NOMO-1 treated with dmso at 0.1 percent for 144 hours (cell line): ENCODE results near the gene ZNF536.

Experiments
- DNase-seq: peaks from one replicate; lab custom pipeline; 2025; ENCODE audit not compliant: unreplicated experiment; lab: John Stamatoyannopoulos, UW

ZNF536 gene

GRCh38 chr19:30593975-30594745 is 222.0 kb downstream of the ZNF536 start:
- DNase-seq = no peak

DNA sequence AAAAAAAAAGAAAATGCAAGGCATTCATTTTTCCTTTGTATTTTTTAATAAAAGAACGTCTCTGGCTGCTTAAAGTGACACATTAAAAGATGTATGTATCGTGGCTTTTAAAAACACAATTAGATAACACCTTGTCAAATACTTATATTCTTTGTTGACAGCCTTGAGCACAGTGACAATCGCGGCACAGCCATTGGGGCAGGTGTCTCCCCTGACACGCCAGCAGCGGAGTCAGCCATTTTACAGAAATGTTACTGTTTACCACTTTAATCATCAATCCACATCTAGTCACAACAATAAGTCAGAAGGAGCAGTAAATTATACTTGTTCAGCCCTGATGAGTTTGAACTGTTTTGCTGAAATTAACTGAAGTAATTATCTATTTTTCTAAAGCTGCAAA is 224.1 kb downstream of the ZNF536 start:
- no peak for DNase-seq

- DNase-seq = no peak
These were observed 224.7 kb downstream of the ZNF536 start for GRCh38 chr19:30596813-30597399.

GRCh38 chr19:30598688-30599087 is 226.5 kb downstream of the ZNF536 start:
- DNase-seq = no peak

DNA sequence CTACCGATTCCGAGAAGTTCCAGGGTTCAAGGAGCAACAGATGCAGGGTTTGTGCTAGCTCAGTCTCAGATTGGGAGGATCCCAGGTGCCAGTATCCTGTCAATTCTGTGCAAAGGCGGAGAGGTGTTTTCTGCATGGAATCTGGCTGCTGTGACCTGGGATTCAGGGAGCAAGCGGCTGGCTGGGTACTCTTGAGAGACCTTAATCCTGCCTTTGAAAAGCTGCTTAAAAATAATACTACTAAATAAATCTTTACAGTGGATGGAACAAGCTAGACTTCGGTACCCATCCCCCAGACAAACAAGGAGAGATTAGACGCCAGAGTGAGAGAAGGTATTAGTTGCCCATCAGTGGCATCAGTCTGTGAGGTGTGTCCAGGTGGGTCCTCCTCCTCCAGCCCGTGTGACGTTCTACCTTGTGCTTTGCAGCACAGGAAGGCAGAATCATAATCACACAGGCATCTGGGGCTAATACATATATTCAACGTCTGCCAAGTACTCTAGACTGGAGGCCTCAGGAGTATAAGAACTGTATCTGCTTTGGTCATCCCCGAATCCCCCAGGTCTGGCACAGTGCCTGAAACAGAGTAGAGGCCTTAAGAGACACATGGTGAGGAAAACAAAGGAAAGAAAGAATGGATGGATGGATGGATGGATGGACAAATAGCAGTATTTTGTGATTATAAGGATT is 230.6 kb downstream of the ZNF536 start:
- DNase-seq = no peak

GRCh38 chr19:30604657-30605056 is 232.5 kb downstream of the ZNF536 start:
- DNase-seq = no peak

DNA sequence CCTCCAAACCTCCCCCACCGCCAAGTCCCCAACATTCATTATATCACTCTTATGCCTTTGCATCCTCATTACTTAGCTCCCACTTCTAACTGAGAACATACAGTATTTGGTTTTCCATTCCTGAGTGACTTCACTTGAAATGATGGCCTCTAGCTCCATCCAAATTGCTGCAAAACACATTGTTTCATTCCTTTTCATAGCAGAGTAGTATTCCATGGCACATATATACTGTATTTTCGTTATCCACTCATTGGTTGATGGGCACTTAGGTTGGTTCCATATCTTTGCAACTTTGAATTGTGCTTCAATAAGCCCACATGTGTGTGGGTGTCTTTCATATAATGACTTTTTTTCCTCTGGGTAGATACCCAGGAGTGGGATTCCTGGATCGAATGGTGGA is 233.1 kb downstream of the ZNF536 start:
- DNase-seq = no peak

- no peak for DNase-seq
These were observed 234.2 kb downstream of the ZNF536 start for GRCh38 chr19:30606114-30607050.
